CD1c-positive myeloid dendritic cell (primary cell): ENCODE results near the gene INAVA.
"Not testable (repeated sequence)": the region's sequence is repeated elsewhere in the genome, so short reads cannot be mapped to it uniquely, and the experiment has no call there.

Source experiments
- DNase-seq: peaks from one replicate; pipeline ENCODE4 v3.0.0-alpha.2; 2016; ENCODE audit errors: extremely low spot score

Gene INAVA

GRCh38 chr1:200899451-200899915 is 4.8 kb downstream of the INAVA start:
- DNase-seq: no peak

GRCh38 chr1:200899954-200900867 is 5.5 kb downstream of the INAVA start:
- DNase-seq: no peak

GRCh38 chr1:200900877-200901276 is 6.2 kb downstream of the INAVA start:
- no peak for DNase-seq

- DNase-seq: no peak
Measured at GRCh38 chr1:200901350-200901749, 6.7 kb downstream of the INAVA start.

GRCh38 chr1:200901796-200902444 is 7.2 kb downstream of the INAVA start:
- no peak for DNase-seq

GRCh38 chr1:200903793-200904192 is 9.1 kb downstream of the INAVA start:
- DNase-seq: no peak

GRCh38 chr1:200904772-200905171 is 10.1 kb downstream of the INAVA start:
- DNase-seq: no peak

- peak; percentile 13 for DNase-seq
Measured at GRCh38 chr1:200905411-200906052, 10.8 kb downstream of the INAVA start.

GRCh38 chr1:200906491-200906890 is 11.8 kb downstream of the INAVA start:
- no peak for DNase-seq

- peak; percentile 34 for DNase-seq
Measured at GRCh38 chr1:200907611-200908097, 13.0 kb downstream of the INAVA start.

GRCh38 chr1:200908191-200908868 is 13.6 kb downstream of the INAVA start:
- no peak for DNase-seq

GRCh38 chr1:200909071-200909470 is 14.4 kb downstream of the INAVA start:
- DNase-seq: no peak

- no peak for DNase-seq
Measured at GRCh38 chr1:200909757-200910239, 15.1 kb downstream of the INAVA start.

GRCh38 chr1:200911361-200911760 is 16.7 kb downstream of the INAVA start:
- no peak for DNase-seq

- DNase-seq: not testable (repeated sequence)
Measured at GRCh38 chr1:200911936-200912335, 17.2 kb downstream of the INAVA start.

GRCh38 chr1:200912737-200913407 is 18.2 kb downstream of the INAVA start:
- no peak for DNase-seq

GRCh38 chr1:200916152-200916551 is 21.5 kb downstream of the INAVA start:
- DNase-seq: no peak

- no peak for DNase-seq
Measured at GRCh38 chr1:200916681-200917080, 22.0 kb downstream of the INAVA start.

- DNase-seq: no peak
Measured at GRCh38 chr1:200917291-200917817, 22.7 kb downstream of the INAVA start.

GRCh38 chr1:200918006-200918405 is 23.3 kb downstream of the INAVA start:
- DNase-seq: no peak

GRCh38 chr1:200919386-200919785 is 24.7 kb downstream of the INAVA start:
- no peak for DNase-seq
